IMR-90 (cell line): ENCODE results near the gene TNK2. TPM values are rescaled to one million over a fixed set of nuclear protein-coding genes. Genes with fewer than 3 reads are reported as not detected.

Source experiments
- BHLHE40 ChIP-seq: fragments of 150-350 bp; IDR thresholded peaks from 2 replicates; pipeline ENCODE4 v1.6.1; 2016; ENCODE audit warnings: mild to moderate bottlenecking, low read depth, low read length
- RAD21 ChIP-seq: IDR thresholded peaks from 2 replicates; pipeline ENCODE4 v1.6.1; 2012; ENCODE audit warnings: low read length, improper control_type of control experiment
- RCOR1 ChIP-seq: IDR thresholded peaks from 2 replicates; pipeline ENCODE4 v1.6.1; 2012; ENCODE audit warnings: mild to moderate bottlenecking, low read length, improper control_type of control experiment; ENCODE audit not compliant: insufficient replicate concordance
- polyA plus RNA-seq, 3 experiments: library from polyadenylated mRNA; depleted of rRNA; stranded (reverse); fragments of >200 nt; gene quantifications; 2 replicates each; pipeline ENCODE4 v1.2.3, GENCODE V29; 2012; ENCODE audit warnings: low replicate concordance in 1 of 3
- total RNA-seq: library from RNA; depleted of rRNA; stranded (reverse); fragments of >200 nt; gene quantifications from 2 replicates; pipeline ENCODE4 v1.2.3, GENCODE V29; 2012
- TF ChIP-seq, protein P1 (sequence below): fragments of 150-350 bp; IDR thresholded peaks from 2 replicates; pipeline ENCODE4 v1.6.1; 2017; ENCODE audit warnings: mild to moderate bottlenecking, antibody characterized with exemption, low read length, low read depth

The TNK2 gene
- total and polyA plus RNA-seq, 2 of the 4 experiments (the other 2 are of a cell fraction) = 2.2 to 13.8 TPM

DNA sequence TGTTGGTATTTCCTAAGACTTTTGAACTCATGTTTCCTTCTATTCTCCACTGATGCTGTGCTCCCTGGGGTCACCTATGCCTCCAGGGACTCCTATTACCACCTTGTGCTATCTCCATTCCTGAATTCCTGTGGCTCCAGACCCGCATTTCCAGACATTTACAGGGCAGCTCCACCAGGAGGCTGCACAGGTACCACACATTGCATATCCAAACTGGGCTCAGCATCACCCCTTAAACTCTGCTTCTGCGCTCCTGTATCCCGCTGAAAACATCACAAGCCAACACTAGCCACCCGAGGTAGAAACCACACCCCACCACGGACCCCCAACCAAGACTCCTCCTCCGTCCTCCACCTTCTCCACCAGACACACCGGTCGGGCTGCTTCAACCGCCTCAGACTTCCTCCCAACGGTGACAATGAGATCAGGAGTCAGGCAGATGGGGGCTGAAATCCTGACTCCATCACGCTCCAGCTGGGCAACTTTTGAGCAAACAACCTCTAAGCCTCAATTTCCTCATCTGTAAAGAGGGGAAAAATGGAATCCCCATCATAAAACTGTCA, 10.4 kb downstream of the TNK2 start (continued):
- TF ChIP-seq RAD21 (no peak), RCOR1 (no peak), BHLHE40 (no peak)
- TF ChIP-seq, protein P1, sequence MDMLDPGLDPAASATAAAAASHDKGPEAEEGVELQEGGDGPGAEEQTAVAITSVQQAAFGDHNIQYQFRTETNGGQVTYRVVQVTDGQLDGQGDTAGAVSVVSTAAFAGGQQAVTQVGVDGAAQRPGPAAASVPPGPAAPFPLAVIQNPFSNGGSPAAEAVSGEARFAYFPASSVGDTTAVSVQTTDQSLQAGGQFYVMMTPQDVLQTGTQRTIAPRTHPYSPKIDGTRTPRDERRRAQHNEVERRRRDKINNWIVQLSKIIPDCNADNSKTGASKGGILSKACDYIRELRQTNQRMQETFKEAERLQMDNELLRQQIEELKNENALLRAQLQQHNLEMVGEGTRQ = no peak
